Liver (tissue), 3 donors: ENCODE results near the gene CSTPP1.

ENCODE experiments used
- ATF3 ChIP-seq: IDR thresholded peaks from 2 replicates; pipeline ENCODE4 v1.6.1; 2016; ENCODE audit warnings: antibody characterized with exemption
- CTCF ChIP-seq: fragments of 150-350 bp; IDR thresholded peaks from 2 replicates; pipeline ENCODE4 v1.5.1; 2017; ENCODE audit warnings: improper control_type of control experiment, low read depth, low read length; ENCODE audit not compliant: missing input control
- FOXA1 ChIP-seq: IDR thresholded peaks from 2 replicates; pipeline ENCODE4 v1.6.1; 2016; ENCODE audit warnings: antibody characterized with exemption
- GABPA ChIP-seq, 2 donors: IDR thresholded peaks in 1 of 2; conservative IDR thresholded peaks in 1 of 2; 2 replicates each; pipeline ENCODE4 v1.6.1; 2016; ENCODE audit warnings: antibody characterized with exemption in 2 of 2, mild to moderate bottlenecking in 1 of 2, moderate library complexity in 1 of 2
- RXRA ChIP-seq, 2 donors: IDR thresholded peaks; 2 replicates each; pipeline ENCODE4 v1.6.1; 2017 to 2018; ENCODE audit warnings: antibody characterized with exemption in 2 of 2, mild to moderate bottlenecking in 1 of 2
- TAF1 ChIP-seq: conservative IDR thresholded peaks from 2 replicates; pipeline ENCODE4 v1.6.1; 2016; ENCODE audit warnings: antibody characterized with exemption, mild to moderate bottlenecking
- YY1 ChIP-seq: IDR thresholded peaks from 2 replicates; pipeline ENCODE4 v1.6.1; 2016; ENCODE audit warnings: antibody characterized with exemption, mild to moderate bottlenecking
- ZBTB33 ChIP-seq: IDR thresholded peaks from 2 replicates; pipeline ENCODE4 v1.6.1; 2016; ENCODE audit warnings: antibody characterized with exemption
- donor health status: healthy.
- donor health status: healthy.

- no peak for TF ChIP-seq CTCF
- no peak for TF ChIP-seq YY1
- TF ChIP-seq GABPA (IDR thresholded peaks at IDR 0.05 in 1 of 2, conservative IDR thresholded peaks at IDR 0.05 in 1 of 2) = no peak
- TF ChIP-seq TAF1 = no peak
- TF ChIP-seq RXRA (IDR thresholded peaks at IDR 0.05) = no peak
- no peak for TF ChIP-seq ATF3
- TF ChIP-seq ZBTB33 = no peak
- no peak for TF ChIP-seq FOXA1
Observed at GRCh38 chr11:47056261-47056915, 119.8 kb downstream of the CSTPP1 start.
